NCI-H1048 (cell line): Measurements from ENCODE around the gene SPATA21.
"Not testable (repeated sequence)": the region's sequence is repeated elsewhere in the genome, so short reads cannot be mapped to it uniquely, and the experiment has no call there.

ENCODE experiments used
- DNase-seq: peaks from one replicate; lab custom pipeline; 2025; lab: John Stamatoyannopoulos, UW

The SPATA21 gene

DNA sequence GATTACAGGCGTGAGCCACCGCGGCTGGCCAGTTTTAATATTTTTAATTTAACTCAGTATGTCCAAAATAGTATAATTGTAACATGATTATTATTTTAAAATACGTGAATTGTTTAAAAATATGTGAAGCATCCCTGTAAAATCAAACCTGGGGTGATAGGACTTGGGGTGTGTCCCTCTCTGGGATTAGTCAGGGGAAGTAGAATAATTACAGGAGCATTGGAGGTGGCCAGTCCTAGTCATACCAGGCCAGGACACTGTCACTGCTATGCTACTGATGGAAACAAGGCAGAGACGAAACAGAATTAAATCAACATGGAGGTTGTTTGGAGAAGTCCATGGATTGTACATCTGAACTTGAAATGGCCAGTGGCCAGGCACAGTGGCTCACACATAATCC lies 53.3 kb downstream of the SPATA21 start:
- DNase-seq = no peak

DNA sequence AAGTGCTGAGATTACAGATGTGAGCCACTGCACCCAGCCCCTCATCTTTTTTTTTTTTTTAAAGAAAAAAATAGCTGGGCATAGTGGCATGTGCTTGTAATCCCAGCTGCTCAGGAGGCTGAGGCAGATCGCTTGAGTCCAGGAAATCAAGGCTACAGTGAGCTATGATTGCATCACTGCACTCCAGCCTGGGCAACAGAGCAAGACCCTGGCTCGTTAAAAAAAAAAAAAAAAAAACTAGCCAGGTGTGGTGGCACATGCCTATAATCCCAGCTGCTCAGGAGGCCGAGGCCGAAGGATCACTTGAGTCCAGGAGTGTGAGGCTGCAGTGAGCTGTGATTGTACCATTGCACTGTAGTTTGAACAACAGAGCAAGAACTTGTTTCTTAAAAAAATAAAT lies 56.4 kb downstream of the SPATA21 start:
- no peak for DNase-seq

DNA sequence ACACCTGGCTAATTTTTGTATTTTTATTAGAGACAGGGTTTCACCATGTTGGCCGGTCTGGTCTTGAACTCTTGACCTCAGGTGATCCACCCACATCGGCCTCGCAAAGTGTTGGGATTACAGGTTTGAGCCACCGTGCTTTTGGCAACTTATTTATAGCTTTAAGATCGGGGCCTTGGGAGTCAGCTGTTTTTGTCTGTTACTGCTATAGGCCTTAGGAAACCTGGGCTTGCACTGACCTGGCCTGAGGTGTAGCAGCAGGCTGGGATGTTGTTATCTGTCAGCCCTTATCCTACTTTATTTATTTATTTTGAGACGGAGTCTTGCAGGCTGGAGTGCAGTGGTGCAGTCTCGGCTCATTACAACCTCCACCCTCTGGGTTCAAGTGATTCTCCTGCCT lies 58.8 kb downstream of the SPATA21 start:
- no peak for DNase-seq

DNA sequence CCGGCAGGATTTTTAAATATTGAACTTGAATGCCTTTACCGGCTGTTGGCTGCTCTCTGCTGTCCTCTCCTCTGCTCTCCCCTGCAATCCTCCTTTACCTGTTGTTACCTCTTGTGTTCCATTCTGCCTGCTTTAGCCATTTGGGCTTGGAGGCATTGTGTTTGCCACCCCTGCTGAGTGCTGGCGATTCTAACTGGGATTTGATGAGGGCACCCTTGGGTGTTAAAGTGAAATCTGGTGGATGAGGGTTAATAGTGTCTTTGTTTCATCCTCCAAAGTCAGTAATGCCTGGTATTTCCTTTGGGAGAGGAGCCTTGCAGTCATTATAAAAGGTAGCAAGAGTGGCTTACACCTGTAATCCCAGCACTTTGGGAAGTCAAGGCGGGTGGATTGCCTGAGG lies 60.3 kb downstream of the SPATA21 start:
- no peak for DNase-seq

DNA sequence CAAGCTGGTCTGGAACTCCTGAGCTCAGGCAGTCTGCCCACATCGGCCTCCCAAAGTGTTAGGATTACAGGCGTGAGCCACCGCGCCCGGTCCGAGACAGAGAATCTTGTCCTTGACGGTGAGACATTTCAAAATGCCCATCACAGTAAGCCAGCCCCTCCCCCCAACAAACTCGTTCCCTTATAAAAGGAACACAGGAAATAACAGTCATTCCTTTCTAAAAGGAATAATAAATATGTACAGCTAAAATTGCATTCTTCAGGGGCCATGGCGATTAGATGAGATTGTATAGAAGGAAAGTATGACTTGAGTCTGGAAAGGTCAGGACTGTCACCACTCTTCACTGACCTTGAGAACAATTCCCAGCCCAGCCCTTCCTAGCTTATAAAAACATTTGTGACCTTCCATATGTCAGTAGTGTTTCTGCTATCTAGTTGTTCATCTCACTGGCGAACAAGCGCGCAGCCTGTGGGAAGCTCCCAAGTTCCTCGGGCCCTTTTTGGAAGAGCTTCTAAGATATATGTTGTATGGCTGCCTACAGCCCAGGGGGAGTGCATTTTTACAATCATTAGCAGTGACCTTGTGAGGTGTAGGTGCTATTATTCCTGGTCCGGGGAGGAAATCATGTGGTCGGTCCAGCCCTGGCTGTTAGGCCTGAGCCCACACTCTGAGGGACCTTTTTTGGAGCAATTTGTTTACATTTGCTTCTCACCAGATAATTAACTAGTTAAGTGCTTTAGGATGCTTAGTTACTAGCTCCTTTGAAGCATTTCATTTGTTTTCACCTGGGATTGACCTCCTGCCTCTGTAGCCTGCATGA lies 61.5 kb downstream of the SPATA21 start:
- no peak for DNase-seq

DNA sequence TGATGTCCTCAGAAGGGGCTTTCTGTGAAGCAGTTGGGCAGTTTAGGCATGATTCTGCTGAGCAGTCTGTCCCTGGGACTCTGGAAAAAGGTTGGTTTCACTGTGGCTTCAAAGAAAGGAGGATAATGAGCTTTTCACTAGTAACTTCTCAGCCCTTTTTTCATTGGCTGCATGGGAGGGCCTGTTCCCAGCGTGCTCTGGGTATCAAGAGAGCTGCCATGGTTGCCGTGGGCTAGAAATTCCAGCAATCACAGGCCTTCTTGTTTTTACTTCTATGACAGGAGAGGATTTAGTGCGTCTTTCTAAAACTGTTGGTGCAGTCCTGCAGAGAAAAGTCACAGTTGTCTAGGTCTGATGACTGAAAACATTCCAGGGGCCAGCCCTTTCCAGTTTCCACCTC lies 63.0 kb downstream of the SPATA21 start:
- DNase-seq = no peak

DNA sequence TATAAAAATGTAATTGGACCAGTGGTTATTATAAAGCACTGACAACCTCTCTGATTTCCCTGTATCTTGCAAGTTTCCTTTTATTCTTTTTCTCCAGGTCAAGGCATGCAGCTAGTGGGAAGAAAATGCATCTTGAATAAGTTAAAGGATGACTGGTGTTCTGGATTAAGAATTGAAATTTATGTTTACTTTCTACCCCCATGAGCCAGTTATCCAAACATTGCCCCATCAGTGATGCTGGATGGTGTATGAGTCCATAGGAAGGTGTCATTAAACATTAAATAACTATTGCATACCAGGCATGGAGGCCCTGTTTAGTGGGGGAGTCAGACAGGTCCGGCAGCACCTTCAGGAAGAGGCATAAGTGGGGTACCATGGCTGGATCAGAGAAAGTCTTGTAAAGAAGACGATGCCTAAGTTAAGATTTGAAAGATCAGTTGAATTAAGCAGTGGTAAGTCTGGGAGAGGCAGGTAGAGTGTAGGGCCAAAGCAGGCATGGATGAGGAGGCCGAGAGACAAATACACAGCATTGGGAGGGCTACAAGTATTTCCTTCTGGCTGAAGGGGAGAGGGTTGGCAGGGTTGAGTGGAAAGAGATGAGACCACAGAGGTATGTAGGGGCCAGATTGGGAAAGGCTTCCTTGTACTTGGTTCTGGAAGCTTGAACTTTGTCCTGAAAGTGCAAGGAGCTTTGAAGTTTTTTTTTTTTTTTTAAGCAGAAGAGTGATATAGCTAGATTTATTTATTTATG lies 64.5 kb downstream of the SPATA21 start:
- no peak for DNase-seq

DNA sequence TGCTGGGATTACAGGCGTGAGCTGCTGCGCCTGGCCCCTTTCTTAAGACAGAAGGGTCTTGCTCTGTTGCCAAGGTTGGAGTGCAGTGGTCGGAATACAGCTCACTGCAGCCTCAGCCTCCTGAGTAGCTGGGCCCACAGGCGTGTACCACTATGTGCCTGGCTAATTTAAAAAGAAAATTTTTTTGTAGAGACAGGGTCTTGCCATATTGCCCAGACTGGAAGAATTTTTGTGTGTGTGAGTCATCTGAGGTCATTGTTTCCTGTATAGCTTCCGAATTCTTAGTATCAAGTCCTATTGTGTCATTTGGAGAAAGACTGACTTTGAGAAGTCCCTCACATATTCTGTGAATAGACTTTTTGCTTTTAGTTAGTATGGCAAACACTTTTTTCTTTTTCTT lies 65.5 kb downstream of the SPATA21 start:
- no peak for DNase-seq

DNA sequence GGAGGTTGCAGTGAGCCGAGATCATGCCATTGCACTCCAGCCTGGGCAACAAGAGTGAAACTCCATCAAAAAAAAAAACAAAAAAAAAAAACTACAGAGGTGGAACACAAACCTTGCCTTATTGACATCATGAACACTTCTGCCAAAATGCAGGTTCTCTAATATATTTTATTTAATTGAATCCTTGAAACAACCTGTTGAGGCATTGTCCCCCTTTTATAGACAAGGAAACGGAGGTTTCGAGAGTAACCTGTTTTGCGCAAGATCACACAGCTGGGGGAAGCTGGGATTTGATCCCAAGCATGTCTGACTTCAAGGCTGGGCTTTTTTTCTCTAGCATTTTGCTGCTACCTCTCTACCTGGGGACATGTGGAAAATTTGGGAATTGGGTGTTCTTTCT lies 67.4 kb downstream of the SPATA21 start:
- DNase-seq = no peak

DNA sequence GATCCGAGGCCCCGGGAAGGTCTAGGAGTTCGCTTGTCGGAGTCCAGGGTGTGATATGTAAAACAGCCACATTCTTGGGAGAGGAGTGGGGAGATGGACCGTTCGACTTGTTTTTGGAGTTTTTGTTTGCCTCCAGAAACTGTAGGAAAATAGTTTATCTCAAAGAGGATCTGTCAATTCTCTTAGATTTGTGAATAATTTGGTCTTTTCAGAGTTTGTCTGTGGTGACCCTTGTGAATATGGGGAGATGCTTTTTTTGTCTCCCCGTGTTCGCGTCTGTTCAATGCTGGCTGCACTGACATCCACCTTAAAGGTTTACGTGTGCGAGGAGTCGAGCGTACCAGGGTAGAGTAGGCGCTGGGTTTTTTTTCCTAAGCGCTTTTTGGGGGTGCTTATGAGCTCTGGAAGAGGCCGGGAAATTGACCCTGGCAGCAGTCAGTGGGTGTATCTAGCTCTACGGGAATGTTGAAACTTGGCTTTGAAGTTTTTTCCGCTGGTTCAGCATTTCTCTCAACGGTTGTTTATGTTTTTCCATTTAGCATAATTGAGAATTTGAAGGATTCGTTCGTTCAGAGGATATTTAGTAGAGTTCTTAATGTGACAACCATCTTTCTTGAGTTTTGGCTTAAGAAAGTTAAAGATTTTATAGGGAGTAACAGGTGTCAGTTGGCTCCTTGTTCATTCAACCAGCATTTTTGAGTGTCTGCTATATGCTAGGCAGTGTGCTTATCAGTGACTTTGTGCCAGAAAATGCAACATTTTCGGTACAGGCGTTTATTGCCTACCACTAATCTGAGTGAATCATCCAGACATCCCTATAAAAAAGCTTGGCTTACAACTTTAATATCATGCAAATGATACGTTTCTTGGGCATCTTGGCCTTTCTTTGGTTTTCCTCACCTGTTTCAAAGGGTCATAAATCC lies 69.0 kb downstream of the SPATA21 start:
- DNase-seq = no peak

DNA sequence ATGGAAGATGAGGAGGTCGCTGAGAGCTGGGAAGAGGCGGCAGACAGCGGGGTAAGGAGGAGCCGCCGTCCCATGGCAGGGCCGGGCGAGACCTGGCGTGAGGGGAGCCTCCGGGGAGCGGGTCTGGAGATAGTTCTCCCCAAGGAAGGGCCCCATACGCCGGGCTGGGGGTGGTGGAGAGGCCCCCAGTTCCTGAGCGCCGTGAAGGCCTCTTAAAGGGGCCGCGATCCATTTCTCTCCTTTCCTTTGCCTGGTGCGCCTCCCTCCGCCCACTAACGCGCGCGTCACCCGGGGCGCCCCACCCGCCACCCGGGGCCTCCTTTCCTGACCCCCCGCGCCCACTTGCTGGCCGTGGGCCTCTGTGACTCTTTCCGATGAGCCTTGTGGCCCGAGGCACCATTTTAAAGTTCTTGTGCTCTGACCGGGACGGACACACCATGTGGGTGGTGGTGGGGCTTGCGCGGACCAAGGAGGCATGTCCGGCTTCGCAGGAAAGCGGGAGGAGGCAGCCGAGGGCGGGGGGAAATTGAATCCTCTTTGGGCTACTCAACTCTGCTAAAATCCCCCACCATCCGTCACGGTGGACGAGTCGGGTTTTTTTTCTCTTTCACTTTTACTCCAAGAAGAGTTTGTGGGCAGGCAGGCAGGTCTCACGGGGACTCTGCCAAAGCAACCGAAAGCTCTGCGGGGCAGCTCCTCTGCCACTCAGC lies 69.8 kb downstream of the SPATA21 start:
- no peak for DNase-seq

DNA sequence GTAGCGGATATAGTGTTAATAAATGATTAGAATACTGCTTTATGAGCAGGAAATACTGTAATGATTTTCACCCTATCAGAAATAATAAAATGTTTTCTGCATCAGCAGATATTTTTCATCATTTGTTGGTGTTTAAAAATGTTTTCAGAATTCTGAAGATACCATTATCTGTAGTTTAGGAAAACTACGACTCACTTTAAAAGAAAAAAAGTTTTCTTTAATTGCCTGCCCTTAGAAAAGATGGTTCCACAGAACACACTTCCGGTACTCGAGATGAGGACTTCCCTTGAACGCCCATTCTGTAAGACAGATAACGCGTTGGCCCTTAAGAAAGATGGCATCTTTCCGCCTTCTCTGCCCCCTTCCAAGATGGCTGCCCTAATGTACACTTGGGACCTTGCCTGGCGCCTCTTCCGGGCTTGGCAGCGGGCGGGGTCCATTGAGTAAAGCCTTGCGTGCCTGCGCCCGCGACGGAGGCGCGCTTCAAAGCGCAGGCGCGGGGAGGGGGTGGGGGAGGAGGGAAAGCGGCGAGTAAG lies 70.4 kb downstream of the SPATA21 start, which contains the start of gene SZRD1:
SZRD1 (plus strand) TSS at position 521 of the 536 bp plus-strand sequence. CDS start 16 bp downstream, outside the sequence.
- peak; percentile 95 for DNase-seq

DNA sequence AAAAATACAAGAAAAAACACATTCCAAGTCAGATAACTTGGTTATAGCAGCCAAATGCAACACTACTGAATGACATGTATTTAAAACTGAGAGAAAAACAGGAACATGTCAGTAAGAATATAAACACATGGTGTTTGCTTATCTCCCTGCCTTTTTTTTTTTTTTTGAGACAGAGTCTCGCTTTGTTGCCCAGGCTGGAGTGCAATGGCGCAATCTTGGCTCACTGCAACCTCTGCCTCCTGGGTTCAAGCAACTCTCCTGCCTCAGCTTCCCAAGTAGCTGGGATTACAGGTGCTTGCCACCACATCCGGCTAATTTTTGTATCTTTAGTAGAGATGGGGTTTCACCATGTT lies 72.1 kb downstream of the SPATA21 start:
- DNase-seq = not testable (repeated sequence)

DNA sequence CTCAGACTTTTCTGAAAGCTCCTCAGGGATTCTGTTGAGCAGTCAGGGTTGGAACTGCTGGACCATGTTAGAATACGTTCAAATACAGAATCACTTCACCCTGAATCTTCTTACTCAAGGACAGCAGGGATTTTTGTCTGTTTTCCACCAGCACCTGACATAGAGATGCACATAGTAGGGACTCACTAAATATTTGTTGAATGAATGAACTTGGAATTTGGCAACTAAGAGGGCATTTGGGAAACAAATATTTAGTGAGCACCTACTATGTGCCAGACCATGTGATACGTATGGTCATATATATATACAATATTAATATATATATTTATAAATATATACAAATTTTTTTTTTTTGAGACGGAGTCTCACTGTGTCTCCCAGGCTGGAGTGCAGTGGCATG lies 80.4 kb downstream of the SPATA21 start:
- DNase-seq = no peak

DNA sequence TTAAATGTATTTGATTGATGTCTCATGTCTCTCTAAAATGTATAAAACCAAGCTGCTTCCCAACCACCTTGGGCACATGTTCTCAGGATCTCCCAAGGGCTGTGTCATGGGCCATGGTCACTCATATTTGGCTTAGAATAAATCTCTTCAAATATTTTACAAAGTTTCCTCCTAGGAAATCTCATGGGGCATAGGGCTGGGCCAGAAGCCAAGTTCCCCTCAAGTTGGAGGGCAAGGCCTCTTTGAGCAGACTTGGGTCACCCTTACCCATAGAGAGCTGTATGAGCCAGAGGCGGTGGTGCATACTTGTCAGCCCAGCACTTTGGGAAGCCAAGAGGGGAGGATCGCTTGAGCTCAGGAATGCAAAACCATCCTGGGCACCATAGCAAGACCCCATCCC lies 82.6 kb downstream of the SPATA21 start:
- DNase-seq = no peak

DNA sequence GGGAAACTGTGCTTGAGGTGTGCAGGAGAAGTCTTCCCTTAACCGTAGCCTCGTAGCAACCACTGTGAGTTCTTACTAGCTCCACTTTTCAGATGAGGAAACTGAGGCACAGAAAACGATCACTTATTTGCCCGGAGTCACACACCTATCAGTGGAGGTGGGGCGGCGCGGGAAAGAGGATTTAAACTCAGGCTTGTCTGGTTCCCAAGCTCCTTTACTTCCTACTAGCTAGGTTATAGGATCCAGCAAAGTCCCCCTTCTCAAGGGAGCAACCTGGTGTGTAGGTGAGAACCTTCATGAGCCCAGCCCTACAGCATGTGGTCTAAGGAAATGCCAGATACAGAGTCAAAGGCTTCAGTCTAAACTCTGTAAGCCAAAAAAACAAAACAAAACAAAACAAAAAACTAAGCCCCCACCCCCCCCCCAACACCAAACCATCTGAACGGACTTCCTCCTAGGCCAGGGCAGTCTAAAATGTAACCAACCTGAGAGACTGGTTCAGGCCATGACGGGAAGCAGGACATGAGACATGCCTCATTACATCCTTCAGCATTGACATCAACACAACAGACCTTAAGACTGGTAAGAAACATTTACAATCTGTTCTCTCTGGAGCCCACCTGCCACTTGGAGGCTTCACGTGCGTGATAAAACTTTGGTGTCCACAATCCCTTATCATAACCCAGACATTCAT lies 84.2 kb downstream of the SPATA21 start:
- no peak for DNase-seq

DNA sequence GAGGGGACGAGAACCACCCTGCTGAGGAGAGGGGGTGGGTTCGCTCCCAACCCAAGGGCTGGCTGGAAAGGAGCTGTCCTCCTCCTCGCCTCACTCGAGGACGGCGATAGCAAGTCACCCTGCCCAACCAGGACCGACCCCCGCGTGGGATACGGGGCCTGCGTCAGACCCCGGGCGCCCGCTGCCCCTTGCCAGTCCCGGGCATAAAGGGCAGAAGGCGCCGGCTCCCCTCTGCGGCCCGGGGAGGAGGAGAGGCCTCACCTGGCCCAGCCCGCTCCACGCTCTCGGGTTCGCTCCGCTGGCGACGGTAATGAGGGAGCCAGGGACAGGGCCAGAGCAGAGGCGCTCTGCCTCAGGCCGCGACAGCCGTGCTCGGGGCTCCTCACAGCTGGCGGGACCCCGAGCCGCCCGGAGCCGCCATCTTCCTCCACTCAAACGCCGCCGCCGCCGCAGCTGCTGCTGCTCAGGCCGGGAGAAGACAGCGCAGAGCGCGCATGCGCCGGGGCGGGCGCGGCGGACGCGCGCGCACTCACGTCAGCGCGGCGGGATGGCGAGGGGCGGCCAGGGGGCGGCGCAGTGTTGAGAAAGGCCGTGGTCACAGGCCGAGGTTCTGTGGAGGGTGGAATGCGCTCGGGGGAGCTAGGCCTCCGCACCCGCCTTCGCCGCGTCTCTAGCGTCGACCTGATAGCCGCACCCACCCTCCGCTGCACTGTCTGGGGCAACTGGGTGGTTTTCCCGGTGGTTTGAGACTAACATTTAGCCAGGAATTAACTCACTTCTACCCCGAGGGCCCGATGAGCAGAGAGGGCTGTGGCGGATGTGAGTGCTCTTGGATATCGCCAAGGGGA lies 85.0 kb downstream of the SPATA21 start, which contains the start of gene FBXO42:
FBXO42 (minus strand) TSS at position 487 of the 848 bp plus-strand sequence. CDS start 37,062 bp downstream, outside the sequence.
- peak; percentile 45 for DNase-seq

DNA sequence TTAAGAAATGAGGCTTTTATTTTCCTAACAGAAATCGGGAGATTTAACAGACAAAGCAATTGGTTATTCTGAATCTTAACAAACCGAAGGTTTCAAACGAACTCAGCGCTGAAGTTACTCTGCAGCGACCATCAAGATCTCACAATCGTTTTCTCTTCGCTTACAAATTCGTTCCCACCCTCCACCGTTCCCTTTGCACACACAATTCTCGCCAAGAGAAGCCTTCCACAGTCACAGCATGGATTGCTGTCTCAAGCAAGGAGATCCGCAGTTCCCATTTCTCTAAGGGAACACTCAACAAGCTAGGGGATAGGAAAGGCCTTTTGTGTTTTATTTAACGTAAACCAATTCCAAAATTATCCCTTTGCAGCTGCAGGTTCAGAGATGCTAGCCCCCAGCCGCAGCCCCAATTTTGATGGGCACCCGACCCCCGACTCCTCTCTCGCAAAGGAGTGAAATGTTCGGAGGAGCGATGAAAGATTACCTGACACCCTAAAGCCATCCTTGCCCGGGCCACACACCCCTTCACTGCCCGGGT lies 85.7 kb downstream of the SPATA21 start:
- no peak for DNase-seq

DNA sequence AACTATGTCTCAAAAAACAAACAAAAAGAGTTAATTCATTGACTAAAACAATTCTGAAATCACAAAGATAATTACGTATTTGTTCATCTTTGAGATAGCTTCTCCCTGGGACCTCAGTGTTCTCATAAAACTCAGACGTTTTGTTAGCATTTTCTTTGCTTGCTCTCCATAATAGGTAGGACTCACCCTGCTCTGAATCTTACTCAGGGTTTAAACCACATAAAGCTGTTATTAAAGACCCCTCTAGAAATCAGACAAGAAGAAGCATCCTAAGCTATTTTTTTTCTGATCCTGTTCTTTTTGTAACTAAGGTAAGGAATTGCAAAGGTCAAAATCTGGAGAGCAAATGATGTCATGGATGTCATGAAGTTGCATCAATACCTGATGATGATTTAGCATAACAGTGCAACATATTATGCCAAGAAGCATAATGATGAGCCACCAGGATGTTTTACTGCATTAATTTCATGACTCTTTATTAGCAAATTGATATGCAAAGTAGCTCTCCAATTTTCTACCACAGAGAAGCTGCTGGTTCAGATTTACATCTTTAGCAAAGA lies 87.3 kb downstream of the SPATA21 start:
- no peak for DNase-seq
